ENCODE data around the gene TNS1. TPM values are rescaled to one million over a fixed set of nuclear protein-coding genes. Genes with fewer than 3 reads are reported as not detected.
"Not testable (repeated sequence)": the region's sequence is repeated elsewhere in the genome, so short reads cannot be mapped to it uniquely, and the experiment has no call there.

The TNS1 gene
- 11.6 TPM for total RNA-seq (ENCODE audit: unreplicated experiment)
- long read RNA-seq, partial matches to known transcripts, result 1 of 1 reads
- long read RNA-seq, other reads (novel, unspliced or antisense), result 0 of 1 reads

GRCh38 chr2:218002845-218003180 lies at the start of gene TNS1:
Gene TNS1, minus strand, starts transcription at chr2:218002995. Its CDS starts 123 bp downstream, at chr2:218002872.
- Mint-ChIP-seq H3K4me1 (ENCODE audit: unreplicated experiment) (peaks cover 23% of the 10 kb centered on the region), H3K27ac (ENCODE audit: unreplicated experiment) (no peak within 1 kb of the TSS), H3K9me3 (ENCODE audit: unreplicated experiment) (no peaks in the 10 kb centered on the region), H3K27me3 (ENCODE audit: unreplicated experiment) (peaks cover 11% of the 10 kb centered on the region), H3K4me3 (ENCODE audit: unreplicated experiment) (no peak within 1 kb of the TSS), H3K36me3 (ENCODE audit: low read depth, unreplicated experiment) (no peaks in the 10 kb centered on the region)
- TF ChIP-seq, protein P1, sequence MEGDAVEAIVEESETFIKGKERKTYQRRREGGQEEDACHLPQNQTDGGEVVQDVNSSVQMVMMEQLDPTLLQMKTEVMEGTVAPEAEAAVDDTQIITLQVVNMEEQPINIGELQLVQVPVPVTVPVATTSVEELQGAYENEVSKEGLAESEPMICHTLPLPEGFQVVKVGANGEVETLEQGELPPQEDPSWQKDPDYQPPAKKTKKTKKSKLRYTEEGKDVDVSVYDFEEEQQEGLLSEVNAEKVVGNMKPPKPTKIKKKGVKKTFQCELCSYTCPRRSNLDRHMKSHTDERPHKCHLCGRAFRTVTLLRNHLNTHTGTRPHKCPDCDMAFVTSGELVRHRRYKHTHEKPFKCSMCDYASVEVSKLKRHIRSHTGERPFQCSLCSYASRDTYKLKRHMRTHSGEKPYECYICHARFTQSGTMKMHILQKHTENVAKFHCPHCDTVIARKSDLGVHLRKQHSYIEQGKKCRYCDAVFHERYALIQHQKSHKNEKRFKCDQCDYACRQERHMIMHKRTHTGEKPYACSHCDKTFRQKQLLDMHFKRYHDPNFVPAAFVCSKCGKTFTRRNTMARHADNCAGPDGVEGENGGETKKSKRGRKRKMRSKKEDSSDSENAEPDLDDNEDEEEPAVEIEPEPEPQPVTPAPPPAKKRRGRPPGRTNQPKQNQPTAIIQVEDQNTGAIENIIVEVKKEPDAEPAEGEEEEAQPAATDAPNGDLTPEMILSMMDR (IDR thresholded peaks at IDR 0.05; ENCODE audit: unreplicated experiment), result no peak
- DNase-seq (ENCODE audit: low spot score), result no peak

GRCh38 chr2:218051903-218052302 lies 49.1 kb upstream of the TNS1 start:
- H3K27me3 Mint-ChIP-seq (ENCODE audit: unreplicated experiment), result peaks cover 2% of the 10 kb centered on the region
- TF ChIP-seq, protein P1 (IDR thresholded peaks at IDR 0.05; ENCODE audit: unreplicated experiment), result no peak
- H3K36me3 Mint-ChIP-seq (ENCODE audit: low read depth, unreplicated experiment), result no peaks in the 10 kb centered on the region
- H3K4me3 Mint-ChIP-seq (ENCODE audit: unreplicated experiment), result no peak overlapping the region
- H3K9me3 Mint-ChIP-seq (ENCODE audit: unreplicated experiment), result no peaks in the 10 kb centered on the region
- no peak for DNase-seq (ENCODE audit: low spot score)
- no peak overlapping the region for H3K27ac Mint-ChIP-seq (ENCODE audit: unreplicated experiment)
- H3K4me1 Mint-ChIP-seq (ENCODE audit: unreplicated experiment), result no peaks in the 10 kb centered on the region

GRCh38 chr2:218047536-218048225 lies 44.9 kb upstream of the TNS1 start:
- TF ChIP-seq, protein P1 (IDR thresholded peaks at IDR 0.05; ENCODE audit: unreplicated experiment), result no peak
- Mint-ChIP-seq H3K27me3 (ENCODE audit: unreplicated experiment) (peaks cover 4% of the 10 kb centered on the region), H3K9me3 (ENCODE audit: unreplicated experiment) (no peaks in the 10 kb centered on the region), H3K27ac (ENCODE audit: unreplicated experiment) (no peak overlapping the region), H3K4me1 (ENCODE audit: unreplicated experiment) (no peaks in the 10 kb centered on the region), H3K36me3 (ENCODE audit: low read depth, unreplicated experiment) (peaks cover 2% of the 10 kb centered on the region), H3K4me3 (ENCODE audit: unreplicated experiment) (no peak overlapping the region)
- DNase-seq (ENCODE audit: low spot score), result no peak

- Mint-ChIP-seq H3K27me3 (ENCODE audit: unreplicated experiment) (peaks cover 4% of the 10 kb centered on the region), H3K27ac (ENCODE audit: unreplicated experiment) (no peak overlapping the region), H3K9me3 (ENCODE audit: unreplicated experiment) (no peaks in the 10 kb centered on the region), H3K4me1 (ENCODE audit: unreplicated experiment) (no peaks in the 10 kb centered on the region), H3K36me3 (ENCODE audit: low read depth, unreplicated experiment) (peaks cover 3% of the 10 kb centered on the region), H3K4me3 (ENCODE audit: unreplicated experiment) (no peak overlapping the region)
- DNase-seq (ENCODE audit: low spot score), result no peak
- TF ChIP-seq, protein P1 (IDR thresholded peaks at IDR 0.05; ENCODE audit: unreplicated experiment), result no peak
Observed at GRCh38 chr2:218046238-218046637, 43.4 kb upstream of the TNS1 start.

DNA sequence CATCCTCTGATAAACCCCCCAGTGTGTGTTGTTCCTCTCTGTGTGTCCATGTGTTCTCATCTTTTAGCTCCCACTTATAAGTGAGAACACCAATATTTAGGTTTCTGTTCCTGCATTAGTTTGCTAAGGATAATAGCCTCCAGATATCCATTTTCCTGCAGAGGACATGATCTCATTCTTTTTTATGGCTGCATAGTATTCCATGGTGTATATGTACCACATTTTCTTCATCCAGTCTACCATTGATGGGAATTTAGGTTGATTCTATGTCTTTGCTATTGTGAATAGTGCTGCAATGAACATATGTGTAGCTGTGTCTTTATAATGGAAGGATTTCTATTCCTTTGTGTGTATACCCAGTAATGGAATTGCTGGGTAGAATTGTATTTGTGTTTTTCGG lies 41.8 kb upstream of the TNS1 start:
- DNase-seq (ENCODE audit: low spot score); H3K9me3 Mint-ChIP-seq (ENCODE audit: unreplicated experiment); H3K27me3 Mint-ChIP-seq (ENCODE audit: unreplicated experiment); H3K36me3 Mint-ChIP-seq (ENCODE audit: low read depth, unreplicated experiment); H3K4me1 Mint-ChIP-seq (ENCODE audit: unreplicated experiment); H3K4me3 Mint-ChIP-seq (ENCODE audit: unreplicated experiment); H3K27ac Mint-ChIP-seq (ENCODE audit: unreplicated experiment): not testable (repeated sequence)

Data from endothelial cell (in vitro differentiated cells).